ENCODE measurements around the gene GLUD2. TPM values are rescaled to one million over a fixed set of nuclear protein-coding genes. Genes with fewer than 3 reads are reported as not detected.

Gene GLUD2
- total and polyA plus RNA-seq, 5 donors from 2014 or later, result 0.32 to 1.1 (median 0.47) TPM

Other genes starting within 250 kb of the GLUD2 start
- not detected for gene CT47B1, start 171.7 kb upstream of the GLUD2 start, total RNA-seq
- not detected for gene CT47B1, start 171.7 kb upstream of the GLUD2 start, polyA plus RNA-seq
- not detected for gene CT47A11, start 110.5 kb upstream of the GLUD2 start, total RNA-seq
- not detected for gene CT47A11, start 110.5 kb upstream of the GLUD2 start, polyA plus RNA-seq
- gene CT47A10, start 105.6 kb upstream of the GLUD2 start, total RNA-seq, result not detected
- gene CT47A10, start 105.6 kb upstream of the GLUD2 start, polyA plus RNA-seq, result not detected
- gene CT47A9, start 100.7 kb upstream of the GLUD2 start, total RNA-seq, result not detected
- not detected for gene CT47A9, start 100.7 kb upstream of the GLUD2 start, polyA plus RNA-seq
- not detected for gene CT47A8, start 95.9 kb upstream of the GLUD2 start, total RNA-seq
- gene CT47A8, start 95.9 kb upstream of the GLUD2 start, polyA plus RNA-seq, result not detected
- gene CT47A7, start 91.0 kb upstream of the GLUD2 start, total RNA-seq, result not detected
- gene CT47A7, start 91.0 kb upstream of the GLUD2 start, polyA plus RNA-seq, result not detected
- gene CT47A6, start 86.1 kb upstream of the GLUD2 start, total RNA-seq, result not detected
- not detected for gene CT47A6, start 86.1 kb upstream of the GLUD2 start, polyA plus RNA-seq
- gene CT47A5, start 81.3 kb upstream of the GLUD2 start, total RNA-seq, result not detected
- not detected for gene CT47A5, start 81.3 kb upstream of the GLUD2 start, polyA plus RNA-seq
- gene CT47A4, start 76.4 kb upstream of the GLUD2 start, total RNA-seq, result not detected
- gene CT47A4, start 76.4 kb upstream of the GLUD2 start, polyA plus RNA-seq, result not detected
- gene CT47A3, start 71.5 kb upstream of the GLUD2 start, total RNA-seq, result not detected
- gene CT47A3, start 71.5 kb upstream of the GLUD2 start, polyA plus RNA-seq, result not detected
- gene CT47A2, start 66.7 kb upstream of the GLUD2 start, total RNA-seq, result not detected
- not detected for gene CT47A2, start 66.7 kb upstream of the GLUD2 start, polyA plus RNA-seq
- gene CT47A1, start 61.9 kb upstream of the GLUD2 start, total RNA-seq, result not detected
- gene CT47A1, start 61.9 kb upstream of the GLUD2 start, polyA plus RNA-seq, result not detected